GM18508 (cell line): ENCODE data around the gene CERK.

Experiments
- ATAC-seq: cut with Tn5 transposase; IDR thresholded peaks from one replicate; pipeline ENCODE4 v1.9.1; 2021; ENCODE audit warnings: moderate number of reproducible peaks; ENCODE audit not compliant: insufficient read depth, unreplicated experiment

The CERK gene

DNA sequence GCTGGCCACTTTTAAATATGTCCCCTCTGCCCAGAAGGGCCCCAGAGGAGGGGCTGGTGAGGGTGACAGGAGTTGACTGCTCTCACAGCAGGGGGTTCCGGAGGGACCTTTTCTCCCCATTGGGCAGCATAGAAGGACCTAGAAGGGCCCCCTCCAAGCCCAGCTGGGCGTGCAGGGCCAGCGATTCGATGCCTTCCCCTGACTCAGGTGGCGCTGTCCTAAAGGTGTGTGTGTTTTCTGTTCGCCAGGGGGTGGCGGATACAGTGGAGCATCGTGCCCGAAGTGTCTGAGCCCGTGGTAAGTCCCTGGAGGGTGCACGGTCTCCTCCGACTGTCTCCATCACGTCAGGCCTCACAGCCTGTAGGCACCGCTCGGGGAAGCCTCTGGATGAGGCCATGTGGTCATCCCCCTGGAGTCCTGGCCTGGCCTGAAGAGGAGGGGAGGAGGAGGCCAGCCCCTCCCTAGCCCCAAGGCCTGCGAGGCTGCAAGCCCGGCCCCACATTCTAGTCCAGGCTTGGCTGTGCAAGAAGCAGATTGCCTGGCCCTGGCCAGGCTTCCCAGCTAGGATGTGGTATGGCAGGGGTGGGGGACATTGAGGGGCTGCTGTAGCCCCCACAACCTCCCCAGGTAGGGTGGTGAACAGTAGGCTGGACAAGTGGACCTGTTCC lies 71.3 kb downstream of the CERK start:
- no peak for ATAC-seq

DNA sequence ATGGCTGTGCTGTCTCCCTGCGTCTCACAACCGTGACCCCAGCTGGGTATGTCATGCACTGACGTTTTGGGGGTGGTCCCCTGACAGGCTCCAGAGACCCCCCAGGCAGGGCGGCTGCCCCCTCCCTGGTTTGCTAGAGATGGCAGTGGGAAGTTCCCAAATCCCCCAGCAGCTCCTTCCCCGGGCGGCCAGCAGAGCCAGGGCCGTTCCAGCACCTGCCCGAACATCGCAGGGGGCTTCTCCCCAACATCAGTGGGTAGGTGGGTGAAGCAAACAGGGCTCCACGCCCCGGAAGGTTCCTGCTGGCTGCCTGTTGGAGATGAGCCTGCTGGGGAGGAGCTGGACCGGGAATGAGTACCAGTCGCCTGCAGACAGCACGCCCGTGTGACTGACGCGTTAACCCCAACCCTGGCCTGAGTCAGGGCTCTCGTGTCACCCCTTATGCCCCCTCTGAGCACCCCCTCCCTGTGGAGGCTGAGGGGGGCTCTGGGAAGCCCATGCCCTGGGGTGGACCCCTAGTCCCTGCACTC lies 72.2 kb downstream of the CERK start:
- no peak for ATAC-seq

DNA sequence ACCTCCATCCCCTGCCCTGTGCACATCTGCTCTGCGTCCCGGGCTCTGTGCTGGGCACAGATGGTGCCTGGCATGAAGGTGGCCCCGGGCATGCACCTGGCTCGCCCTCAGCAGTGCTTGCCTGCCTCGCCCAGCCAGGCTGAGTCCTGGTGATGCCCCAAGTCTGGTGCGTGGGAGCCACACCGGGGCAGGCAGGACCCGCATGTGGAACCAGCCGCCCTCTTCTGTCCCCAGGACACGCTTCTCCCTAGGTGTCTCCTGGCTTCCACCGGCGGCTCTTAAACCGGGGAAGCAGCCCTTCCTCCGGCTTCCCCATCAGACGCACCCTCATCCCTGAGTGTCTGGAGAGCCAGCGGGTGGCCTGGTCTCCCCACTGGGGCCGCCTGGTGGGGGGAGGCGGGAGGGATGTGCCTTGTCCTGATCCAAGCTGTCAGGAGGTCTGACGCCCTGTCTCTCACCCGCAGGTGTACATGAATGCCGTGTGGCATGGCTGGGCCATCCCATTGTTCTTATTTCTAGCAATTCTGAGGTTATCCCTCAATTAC lies 72.8 kb downstream of the CERK start:
- no peak for ATAC-seq

DNA sequence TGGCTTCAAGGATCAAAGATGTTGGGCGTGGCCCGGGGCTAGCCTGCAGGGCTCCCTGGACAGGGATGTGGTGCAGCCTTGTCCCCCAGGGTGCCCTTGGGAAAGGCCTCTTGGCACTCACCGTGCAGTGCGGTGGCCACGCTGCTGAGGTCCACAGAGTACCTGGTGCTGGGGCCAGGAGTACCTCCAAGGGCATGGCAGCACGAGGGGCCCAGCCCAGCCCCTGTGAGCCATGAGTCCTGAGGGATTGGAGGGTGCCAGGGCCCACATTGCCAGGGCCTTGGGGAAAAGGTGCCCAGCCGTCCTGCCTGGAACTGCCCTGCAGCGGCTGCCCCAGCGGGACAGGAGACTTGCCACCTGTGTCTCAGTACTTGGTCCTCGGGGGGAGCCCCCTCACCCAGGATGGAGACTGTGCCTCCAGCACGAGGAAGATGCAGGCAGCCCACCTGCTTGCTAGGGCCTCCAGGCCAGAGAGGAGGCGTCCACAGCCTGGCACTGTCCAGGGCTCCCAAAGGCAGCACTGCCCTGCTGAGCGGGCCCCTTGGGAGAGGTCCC lies 73.7 kb downstream of the CERK start:
- no peak for ATAC-seq

DNA sequence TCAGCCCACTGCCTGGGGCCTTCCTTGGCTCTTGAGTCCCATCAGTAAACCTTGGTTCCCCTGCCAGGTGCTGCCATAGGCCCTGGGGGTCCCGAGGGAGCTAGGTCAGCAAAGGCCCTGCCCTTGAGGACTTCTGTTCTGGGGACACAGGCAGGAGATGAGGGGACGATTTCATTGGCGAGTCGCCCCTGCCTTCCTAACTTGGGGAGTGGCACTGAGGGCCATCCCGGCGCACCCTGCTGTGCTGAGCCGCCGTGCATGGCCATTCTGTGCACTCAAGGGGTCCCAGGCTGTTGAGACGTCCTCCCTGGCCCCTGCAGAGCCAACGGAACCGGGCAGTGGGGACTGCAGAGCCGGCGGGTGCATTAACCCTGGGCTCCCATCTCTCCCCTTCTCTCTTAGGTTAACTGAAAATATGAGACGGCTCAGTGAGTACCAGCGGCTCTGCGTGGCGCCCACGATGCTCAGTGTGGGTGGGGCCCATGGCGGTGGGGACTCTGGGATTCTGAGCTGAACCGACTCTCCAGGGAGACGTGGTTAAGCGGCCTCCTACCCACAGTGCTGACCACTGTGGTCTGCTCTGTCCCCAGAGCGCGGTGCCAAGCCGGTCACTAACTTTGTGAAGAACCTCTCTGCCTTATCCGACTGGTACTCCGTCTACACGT lies 74.5 kb downstream of the CERK start:
- ATAC-seq = no peak

DNA sequence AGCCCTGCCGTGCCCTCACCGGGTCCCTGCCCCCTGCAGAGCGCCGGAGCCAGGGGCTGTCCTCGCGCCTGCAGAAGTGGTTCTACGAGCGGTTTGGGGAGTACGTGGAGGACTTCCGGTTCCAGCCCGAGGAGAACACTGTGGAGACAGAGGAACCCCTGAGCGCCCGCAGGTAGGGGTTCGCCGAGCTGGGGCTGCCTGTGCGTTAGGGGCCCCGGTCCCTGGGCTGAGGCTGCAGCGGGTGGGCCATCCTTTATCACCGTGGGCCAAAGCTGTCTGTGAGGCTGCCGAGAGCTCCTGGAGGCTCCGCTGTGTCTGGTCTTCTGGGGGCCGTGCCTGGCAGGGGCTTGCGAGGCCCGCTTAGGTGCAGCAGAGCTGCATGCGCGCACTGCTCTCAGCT lies 75.1 kb downstream of the CERK start:
- no peak for ATAC-seq

DNA sequence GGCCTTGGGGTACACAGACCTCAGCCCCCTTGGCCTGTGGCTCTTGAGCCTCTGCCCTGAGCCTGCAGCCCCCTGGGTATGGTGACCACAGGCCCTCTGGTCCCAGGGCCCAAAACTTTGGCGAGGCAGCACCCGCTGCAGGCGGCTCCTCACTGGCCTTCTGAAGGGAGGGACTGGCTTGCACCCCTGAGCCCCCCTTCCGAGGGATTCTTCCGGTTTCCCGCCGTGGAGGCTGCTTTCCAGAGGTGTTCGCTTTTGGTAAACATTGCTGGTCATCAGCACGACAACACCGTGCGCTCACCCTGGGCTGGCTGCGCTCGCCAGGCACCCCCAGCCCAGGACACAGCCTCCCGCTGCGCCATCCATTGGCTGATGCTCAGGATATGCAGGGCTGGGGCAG lies 75.8 kb downstream of the CERK start:
- ATAC-seq = no peak

DNA sequence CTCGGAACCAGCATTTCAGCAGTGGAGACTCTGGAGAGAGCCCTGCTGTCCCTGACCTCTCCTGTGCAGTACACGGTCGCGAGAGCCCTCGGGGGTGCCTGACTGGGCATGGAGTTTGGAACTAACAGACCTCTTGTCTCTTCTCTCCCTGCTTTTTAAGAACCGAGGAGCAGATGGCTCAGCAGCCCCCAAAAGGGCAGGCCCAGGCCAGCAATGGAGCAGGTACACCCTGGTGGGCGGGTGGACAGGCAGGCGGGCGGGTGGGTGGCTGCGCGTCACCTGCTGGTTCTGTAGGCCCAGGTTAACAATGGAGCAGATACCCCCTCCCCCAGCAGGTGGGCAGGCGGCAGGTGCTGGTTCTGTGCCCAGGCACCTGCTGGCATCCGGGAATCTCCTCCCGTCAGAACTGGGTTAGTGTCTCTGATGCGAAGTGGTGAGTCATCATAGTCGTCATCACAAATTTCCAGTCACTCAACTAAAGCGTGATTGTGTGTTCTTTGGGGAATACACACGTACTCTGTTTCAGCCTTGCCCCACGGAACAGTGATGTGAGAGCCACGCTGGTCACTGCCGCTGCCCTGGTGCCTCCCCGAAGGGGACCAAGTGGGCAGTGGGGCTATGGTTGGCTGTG lies 76.7 kb downstream of the CERK start:
- no peak for ATAC-seq

DNA sequence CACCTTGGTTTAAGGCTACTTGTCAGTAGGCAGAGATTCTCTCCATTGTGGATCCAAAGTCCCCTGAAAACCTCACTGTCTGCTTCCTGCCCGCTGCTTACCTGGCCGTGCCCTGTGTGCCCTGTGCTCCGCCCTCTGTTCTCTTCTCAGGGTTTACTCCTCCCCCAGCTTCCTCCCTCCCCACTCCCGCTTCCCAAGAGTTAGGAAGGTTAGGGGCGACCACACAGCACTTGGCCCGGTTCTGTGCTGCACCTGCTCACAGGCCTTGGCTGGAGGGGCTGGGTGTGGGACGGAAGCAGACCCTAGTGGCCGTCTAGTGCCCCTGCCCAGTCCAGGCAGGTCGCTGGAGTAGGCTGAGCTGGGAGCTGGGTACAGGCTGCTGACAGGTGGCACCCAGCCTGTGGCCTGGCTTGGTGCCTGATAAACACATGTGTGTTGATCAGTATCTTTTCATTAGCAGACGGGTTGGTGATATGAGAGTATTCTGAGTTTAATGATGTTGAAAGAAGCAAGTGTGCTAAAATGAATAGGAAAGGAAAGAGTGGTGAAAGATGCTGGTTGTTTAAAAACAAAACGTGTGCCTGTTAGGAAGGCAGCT lies 77.3 kb downstream of the CERK start:
- no peak for ATAC-seq

DNA sequence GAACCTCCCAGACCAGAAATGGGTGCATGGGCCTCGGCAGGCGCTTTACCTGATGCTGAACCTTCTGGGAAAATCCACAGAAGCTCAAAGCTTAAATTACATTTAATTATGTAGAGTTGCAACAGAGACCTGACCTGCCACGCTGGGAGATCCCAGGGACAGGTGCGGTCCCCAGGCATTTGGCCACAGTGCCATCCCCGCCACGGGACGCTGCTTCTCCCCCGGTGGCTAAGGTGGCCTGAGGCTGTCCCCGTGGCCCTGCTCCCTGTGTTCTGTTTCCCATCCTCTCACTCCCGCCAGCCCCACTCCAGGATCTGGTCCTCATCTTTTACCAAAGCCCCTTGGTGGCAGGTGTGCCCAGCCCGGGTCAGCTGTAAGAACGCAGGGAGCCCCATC lies 78.3 kb downstream of the CERK start:
- no peak for ATAC-seq

DNA sequence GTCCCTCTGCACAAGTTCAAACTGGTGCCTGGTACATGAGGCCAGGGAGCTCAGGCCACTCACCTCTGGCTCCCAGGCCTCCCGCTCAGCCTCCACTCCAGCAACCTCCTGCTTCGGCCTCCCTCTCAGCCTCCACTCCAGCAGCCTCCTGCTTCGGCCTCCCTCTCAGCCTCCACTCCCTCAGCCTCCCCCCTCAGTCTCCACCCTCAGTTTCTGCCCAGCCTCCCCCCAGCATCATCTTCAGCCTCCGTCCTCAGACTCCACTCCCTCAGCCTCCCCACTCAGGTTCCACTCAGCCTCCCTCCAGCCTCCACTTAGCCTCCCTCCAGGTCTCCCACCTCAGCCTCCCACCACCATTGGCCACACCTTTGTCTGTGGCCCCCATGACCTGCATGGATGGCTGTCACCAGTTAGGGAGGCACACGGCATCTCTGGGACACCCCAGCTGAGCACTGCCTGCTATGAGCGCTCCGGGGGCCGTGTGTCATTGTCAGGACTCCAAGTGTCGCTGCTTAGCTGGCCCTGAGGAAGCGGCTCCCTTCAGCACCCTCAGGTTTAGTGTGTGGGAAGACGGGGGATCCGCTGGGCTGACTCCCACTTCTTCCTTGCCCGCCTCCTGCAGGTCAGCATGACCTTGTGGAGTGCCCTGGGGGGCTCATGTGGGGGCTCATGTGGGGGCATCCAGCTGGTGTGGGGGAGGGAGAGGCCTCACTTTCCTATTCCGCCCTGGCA lies 78.8 kb downstream of the CERK start:
- no peak for ATAC-seq

DNA sequence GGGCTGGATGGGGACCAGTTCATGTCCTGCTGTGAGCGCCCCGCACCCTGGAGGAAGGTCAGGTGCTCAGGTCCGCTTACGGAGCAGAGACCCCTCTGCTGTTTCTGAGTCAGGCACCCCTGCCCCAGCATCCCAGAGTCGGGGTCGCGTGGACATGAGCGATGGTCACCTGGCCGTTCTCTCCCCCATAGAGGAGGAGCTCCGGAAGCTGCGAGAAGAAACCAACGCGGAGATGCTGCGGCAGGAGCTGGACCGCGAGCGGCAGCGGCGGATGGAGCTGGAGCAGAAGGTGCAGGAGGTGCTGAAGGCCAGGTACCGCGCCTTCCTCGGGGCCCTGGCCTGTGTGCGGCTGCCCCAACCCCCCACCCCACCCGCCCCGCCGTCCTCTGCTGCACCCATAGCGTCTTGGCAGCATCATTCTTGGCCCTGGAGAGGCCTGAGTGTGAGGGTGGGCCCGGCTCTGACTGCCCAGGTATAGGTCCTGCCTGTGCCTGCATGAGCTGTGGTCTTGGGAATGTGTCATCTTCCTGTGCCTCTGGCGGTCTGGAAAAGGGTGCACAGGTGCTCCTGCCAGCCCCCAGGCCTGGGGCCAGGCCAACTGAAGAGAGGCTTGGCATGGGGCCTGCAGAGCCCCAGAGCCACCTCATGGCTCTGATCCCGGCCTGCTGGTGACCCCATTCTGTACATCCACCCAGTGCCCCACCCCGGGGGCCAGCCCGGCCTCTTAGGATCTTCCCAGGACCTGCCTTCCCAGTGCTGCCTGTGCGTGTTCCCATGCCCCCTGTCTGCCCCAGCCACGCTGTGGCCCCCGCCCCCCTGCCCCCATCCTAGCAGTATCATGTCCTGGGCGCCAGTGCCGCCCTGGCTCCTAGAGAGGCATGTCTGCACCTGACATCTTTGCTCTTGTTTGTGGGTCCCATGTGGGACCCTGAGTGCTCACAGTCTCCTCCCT lies 79.8 kb downstream of the CERK start:
- no peak for ATAC-seq

DNA sequence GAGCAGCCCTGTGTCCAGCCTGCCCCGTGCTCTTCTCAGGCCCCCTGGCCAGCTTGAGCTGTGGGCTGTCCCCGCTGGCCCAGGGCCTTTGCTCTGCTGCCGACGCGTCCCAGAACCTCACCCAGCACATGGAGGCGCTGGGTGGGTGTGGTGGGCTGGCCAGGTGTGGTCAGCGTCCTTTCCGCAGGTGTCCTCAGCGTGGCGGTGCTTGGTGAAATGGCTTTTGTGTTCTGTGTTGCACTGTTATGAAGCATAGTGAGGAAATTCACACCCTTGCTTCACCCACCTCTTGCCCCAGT lies 80.4 kb downstream of the CERK start:
- ATAC-seq = no peak

DNA sequence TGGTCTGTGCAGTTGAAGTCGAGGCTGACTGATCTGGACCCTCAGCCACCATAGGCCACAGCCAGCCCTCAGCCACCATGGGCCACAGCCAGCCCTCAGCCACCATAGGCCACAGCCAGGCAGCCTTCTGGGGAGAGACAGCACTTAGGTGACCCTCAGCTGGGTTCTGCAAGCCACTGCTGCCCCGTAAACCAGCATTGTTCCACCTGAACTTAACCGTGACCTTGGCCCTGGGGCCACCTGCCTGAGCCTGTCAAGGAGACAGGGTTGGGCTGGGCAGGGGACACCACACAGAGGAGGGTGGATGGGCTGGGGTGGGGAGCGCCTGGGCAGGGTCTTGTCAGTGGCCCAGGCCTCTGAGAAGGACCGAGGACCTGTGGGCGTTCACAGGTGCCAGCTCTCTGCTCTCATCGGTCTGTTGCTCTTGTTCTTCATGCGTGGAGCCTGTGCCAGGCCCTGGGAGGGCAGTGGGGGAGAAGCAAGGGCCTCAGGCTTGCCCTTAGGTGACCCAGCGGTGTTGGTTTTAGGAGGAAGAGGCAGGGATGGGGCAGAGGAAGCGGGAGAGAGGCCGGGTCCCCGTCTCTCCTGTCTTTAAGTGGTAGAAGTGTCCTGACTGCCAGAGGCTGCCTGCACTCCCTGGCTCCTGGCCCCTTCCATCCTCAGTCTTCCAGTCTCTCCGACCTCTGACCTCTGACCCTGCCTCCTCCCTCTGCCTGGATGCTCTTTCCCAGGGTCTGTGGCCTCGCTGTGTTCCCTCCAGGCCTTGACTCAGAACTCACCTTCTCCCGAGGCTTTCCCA lies 81.0 kb downstream of the CERK start:
- ATAC-seq = no peak

DNA sequence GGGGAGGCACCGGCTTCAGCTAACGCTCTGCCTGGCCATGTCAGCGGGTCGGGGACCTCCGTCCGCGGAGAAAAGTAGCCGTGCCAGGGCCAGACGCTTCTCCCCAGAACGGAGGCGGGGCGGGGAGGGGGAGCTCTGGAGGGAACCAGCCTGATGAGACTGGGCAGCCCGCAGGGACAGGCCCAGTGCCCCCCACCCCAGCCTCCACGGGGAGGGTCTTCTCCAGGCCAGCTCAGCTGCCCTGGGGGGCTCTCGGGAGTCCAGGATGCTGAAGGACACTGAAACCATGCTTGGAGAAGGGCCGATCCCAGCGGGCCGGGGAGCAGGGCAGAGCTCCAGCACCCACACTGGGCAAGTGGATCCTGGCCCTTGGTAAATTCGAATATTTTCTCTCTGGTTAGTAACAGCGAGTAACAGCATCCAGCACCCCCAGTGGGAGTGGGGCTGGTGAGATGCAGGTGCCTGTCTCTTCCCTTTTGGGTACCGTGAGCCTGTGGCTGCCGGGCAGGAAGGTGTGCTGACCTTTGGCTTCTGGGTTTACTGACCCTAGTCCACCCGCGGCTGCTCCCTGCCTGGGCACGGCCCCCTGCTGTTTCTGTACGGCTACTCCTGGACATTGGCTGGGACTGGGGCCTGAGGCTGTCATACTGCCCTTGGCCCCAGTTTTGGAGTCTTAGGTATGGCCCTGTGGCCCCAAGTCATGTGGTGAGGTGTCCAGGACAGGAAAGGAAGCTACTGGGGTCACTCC lies 82.0 kb downstream of the CERK start:
- ATAC-seq = no peak

DNA sequence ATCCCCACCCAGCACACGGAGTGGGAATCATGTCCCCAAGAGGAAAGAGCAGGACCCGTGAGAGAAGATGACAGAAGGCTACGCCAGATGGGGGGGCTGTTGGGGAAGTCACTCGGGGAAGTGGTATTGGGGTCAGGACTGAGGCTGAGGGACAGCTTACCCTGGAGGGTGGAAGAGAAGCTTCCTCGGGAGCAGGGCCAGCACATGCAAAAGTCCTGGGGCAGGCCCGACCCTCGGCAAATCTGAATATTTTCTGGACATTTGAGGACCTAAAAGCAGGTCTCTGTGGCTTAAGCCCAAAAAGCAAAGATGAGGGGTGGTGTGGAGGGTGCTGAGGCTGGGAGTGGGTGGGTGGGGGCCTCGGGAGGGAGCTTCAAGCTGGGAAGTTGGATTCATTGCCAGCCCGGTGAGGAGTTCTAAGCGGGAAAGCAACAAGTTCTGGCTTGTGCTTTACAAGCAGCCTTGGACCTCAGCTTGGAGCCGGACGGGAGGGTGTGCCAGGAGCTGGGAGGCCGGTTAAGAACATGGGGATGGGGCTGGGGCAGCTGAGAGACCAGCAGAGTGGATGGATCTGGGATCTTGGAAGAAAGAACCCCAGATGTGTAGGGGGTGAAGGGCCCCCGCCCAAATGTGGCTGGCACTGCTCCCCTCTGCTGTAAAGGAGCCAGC lies 83.0 kb downstream of the CERK start:
- ATAC-seq = no peak

DNA sequence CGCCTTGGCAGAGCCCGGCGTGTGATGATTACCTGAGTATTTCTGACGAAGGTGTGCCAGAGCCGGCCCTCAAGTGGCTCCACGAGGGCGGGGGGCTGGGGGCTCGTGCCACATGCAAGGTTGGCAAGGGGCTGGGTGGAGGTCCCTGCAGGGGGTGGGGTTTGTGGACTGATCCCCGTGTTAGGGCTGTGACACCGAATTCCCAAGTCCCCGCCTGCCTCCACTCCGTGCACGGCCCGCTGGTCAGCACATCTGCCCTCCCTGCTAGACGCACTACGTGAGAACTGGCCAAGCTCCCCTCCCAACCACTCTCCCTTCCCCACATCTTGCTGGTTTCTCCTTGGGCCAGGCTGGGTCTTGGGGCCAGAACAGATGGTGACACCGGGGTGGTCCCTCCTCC lies 83.6 kb downstream of the CERK start:
- ATAC-seq = no peak
